Loucy (cell line): ENCODE measurements around the gene SPI1.

Experiments used
- H2AFZ ChIP-seq: fragments of 200-600 bp; sonication (generic); 2 replicates; pipeline ENCODE4 v1.6.0; 2016; ENCODE audit warnings: antibody characterized with exemption, mild to moderate bottlenecking, low read length, moderate library complexity
- H3F3A ChIP-seq: fragments of 200-600 bp; 2 replicates; pipeline ENCODE4 v1.6.0; 2016; ENCODE audit warnings: antibody characterized with exemption, low read depth, mild to moderate bottlenecking
- H3K27me3 ChIP-seq: fragments of 200-600 bp; sonication (generic); 2 replicates; pipeline ENCODE4 v1.6.1; 2014; ENCODE audit warnings: low read length, mild to moderate bottlenecking; ENCODE audit not compliant: insufficient read depth, poor library complexity, severe bottlenecking
- H3K36me3 ChIP-seq: fragments of 200-600 bp; sonication (generic); 2 replicates; pipeline ENCODE4 v1.6.1; 2016; ENCODE audit warnings: low read length; ENCODE audit not compliant: insufficient read depth
- H3K4me1 ChIP-seq: fragments of 200-600 bp; sonication (generic); 2 replicates; pipeline ENCODE4 v1.5.1; 2014; ENCODE audit warnings: low read length, mild to moderate bottlenecking; ENCODE audit not compliant: insufficient read depth, poor library complexity, severe bottlenecking
- H3K4me2 ChIP-seq: fragments of 200-600 bp; sonication (generic); 2 replicates; pipeline ENCODE4 v1.6.0; 2014; ENCODE audit warnings: antibody characterized with exemption, low read length, low read depth, mild to moderate bottlenecking; ENCODE audit not compliant: poor library complexity, severe bottlenecking
- H3K4me3 ChIP-seq: fragments of 200-600 bp; sonication (generic); 2 replicates; pipeline ENCODE4 v1.5.1; 2014; ENCODE audit warnings: low read length, mild to moderate bottlenecking, mixed read lengths; ENCODE audit not compliant: poor library complexity, severe bottlenecking
- H3K79me2 ChIP-seq: fragments of 200-600 bp; sonication (generic); 2 replicates; pipeline ENCODE4 v1.6.1; 2014; ENCODE audit warnings: low read length; ENCODE audit not compliant: insufficient read depth
- H3K9ac ChIP-seq: fragments of 200-600 bp; sonication (generic); 2 replicates; pipeline ENCODE4 v1.6.0; 2014; ENCODE audit warnings: mild to moderate bottlenecking, low read depth, low read length, moderate library complexity; ENCODE audit not compliant: poor library complexity, severe bottlenecking
- H3K9me2 ChIP-seq: fragments of 200-600 bp; sonication (generic); replicated peaks from 2 replicates; pipeline ENCODE4 v1.6.1; 2016; ENCODE audit warnings: low read depth, low read length, mixed read lengths
- H3K9me3 ChIP-seq: fragments of 200-600 bp; sonication (generic); 2 replicates; pipeline ENCODE4 v1.6.1; 2014; ENCODE audit warnings: mild to moderate bottlenecking, antibody characterized with exemption, low read length, low read depth; ENCODE audit not compliant: insufficient read depth
- H4K20me1 ChIP-seq: fragments of 200-600 bp; sonication (generic); 2 replicates; pipeline ENCODE4 v1.6.0; 2014; ENCODE audit warnings: antibody characterized with exemption, low read length, mild to moderate bottlenecking; ENCODE audit not compliant: insufficient read depth, poor library complexity, severe bottlenecking
- CTCF ChIP-seq: fragments of 200-600 bp; sonication (generic); conservative IDR thresholded peaks from 2 replicates; pipeline ENCODE4 v1.5.1; 2014; ENCODE audit warnings: mild to moderate bottlenecking, antibody characterized with exemption, low read length
- EZH2phosphoT487 ChIP-seq: fragments of 200-600 bp; IDR thresholded peaks from 2 replicates; pipeline ENCODE4 v1.6.1; 2018; ENCODE audit warnings: antibody characterized with exemption, mild to moderate bottlenecking, moderate library complexity, borderline replicate concordance

Gene SPI1

GRCh38 chr11:47373876-47374719 lies 4.2 kb downstream of the SPI1 start:
- Histone ChIP-seq H3K9me3 (no peaks in the 10 kb centered on the region), H3K9ac (peak overlapping the region; percentile 56), H2AFZ (peak overlapping the region; percentile 87), H3F3A (no peaks in the 10 kb centered on the region), H4K20me1 (no peaks in the 10 kb centered on the region), H3K4me3 (no peak overlapping the region), H3K4me2 (no peak overlapping the region), H3K79me2 (no peaks in the 10 kb centered on the region), H3K27me3 (no peaks in the 10 kb centered on the region), H3K9me2 (no peaks in the 10 kb centered on the region), H3K36me3 (no peaks in the 10 kb centered on the region), H3K4me1 (peaks cover 22% of the 10 kb centered on the region)
- TF ChIP-seq CTCF = peak; percentile 96
- TF ChIP-seq EZH2phosphoT487 = no peak

GRCh38 chr11:47372422-47372821 lies 5.9 kb downstream of the SPI1 start:
- H3K9me2 ChIP-seq = no peaks in the 10 kb centered on the region
- H4K20me1 ChIP-seq = no peaks in the 10 kb centered on the region
- H2AFZ ChIP-seq = no peak overlapping the region; the same call in 1 of the 2 replicates
- no peak overlapping the region for H3K4me2 ChIP-seq
- no peak overlapping the region for H3K9ac ChIP-seq
- H3K36me3 ChIP-seq = no peaks in the 10 kb centered on the region
- H3K4me3 ChIP-seq = no peak overlapping the region
- no peaks in the 10 kb centered on the region for H3F3A ChIP-seq
- peaks cover 9% of the 10 kb centered on the region for H3K4me1 ChIP-seq
- no peaks in the 10 kb centered on the region for H3K9me3 ChIP-seq
- TF ChIP-seq EZH2phosphoT487 (no peak), CTCF (no peak)
- H3K27me3 ChIP-seq = no peaks in the 10 kb centered on the region
- no peaks in the 10 kb centered on the region for H3K79me2 ChIP-seq

GRCh38 chr11:47369676-47370075 lies 8.7 kb downstream of the SPI1 start:
- no peaks in the 10 kb centered on the region for H4K20me1 ChIP-seq
- no peak overlapping the region for H3K4me2 ChIP-seq
- no peak overlapping the region for H3K9ac ChIP-seq
- H2AFZ ChIP-seq = no peak overlapping the region
- H3K4me1 ChIP-seq = peaks cover 9% of the 10 kb centered on the region
- no peaks in the 10 kb centered on the region for H3K27me3 ChIP-seq
- H3K9me3 ChIP-seq = no peaks in the 10 kb centered on the region
- no peaks in the 10 kb centered on the region for H3F3A ChIP-seq
- no peak overlapping the region for H3K4me3 ChIP-seq
- no peaks in the 10 kb centered on the region for H3K36me3 ChIP-seq
- no peaks in the 10 kb centered on the region for H3K79me2 ChIP-seq
- TF ChIP-seq CTCF (no peak), EZH2phosphoT487 (no peak)
- no peaks in the 10 kb centered on the region for H3K9me2 ChIP-seq
